H1 (cell line): ENCODE results near the gene MIDN. TPM values are rescaled to one million over a fixed set of nuclear protein-coding genes. Genes with fewer than 3 reads are reported as not detected.

ENCODE experiments used
- CTCF ChIA-PET: fragments of 300-600 bp; sonication (Branson Sonifier 250); formaldehyde crosslinking; loops from one replicate; lab custom pipeline; 2021; ENCODE audit not compliant: partially characterized antibody; lab: Charles Lee
- POLR2A ChIA-PET: fragments of 300-600 bp; sonication (Branson Sonifier 250); formaldehyde crosslinking; loops from one replicate; lab custom pipeline; 2021; ENCODE audit warnings: inconsistent platforms; ENCODE audit not compliant: partially characterized antibody; lab: Charles Lee
- DNase-seq, 2 experiments: peaks; one replicate each; pipeline versions ENCODE4 v3.0.0 to v3.0.0-alpha.2; 2010 to 2022; ENCODE audit warnings: low spot score in 2 of 2, low read depth in 1 of 2, mixed read lengths in 1 of 2
- FAIRE-seq: peaks from 2 replicates; lab custom pipeline; 2011; peaks lifted over from hg19 to GRCh38; lab: Jason Lieb, UNC
- H2AFZ ChIP-seq: 2 replicates; pipeline ENCODE4 v1.8.1; 2012; ENCODE audit warnings: low read length, inconsistent platforms
- H2AK5ac ChIP-seq: 2 replicates; pipeline ENCODE4 v1.6.1; 2013; ENCODE audit warnings: low read depth, low read length
- H2BK120ac ChIP-seq: replicated peaks from 2 replicates; pipeline ENCODE3; 2013; ENCODE audit warnings: low read depth, low read length, inconsistent platforms
- H2BK12ac ChIP-seq: 2 replicates; pipeline ENCODE4 v1.6.1; 2013; ENCODE audit warnings: low read depth, low read length
- H2BK15ac ChIP-seq: 2 replicates; pipeline ENCODE4 v1.6.1; 2013; ENCODE audit warnings: low read length
- H2BK20ac ChIP-seq: 2 replicates; pipeline ENCODE4 v1.6.1; 2013; ENCODE audit warnings: low read length
- H2BK5ac ChIP-seq: 2 replicates; pipeline ENCODE4 v1.6.1; 2013; ENCODE audit warnings: low read depth, low read length
- H3K14ac ChIP-seq: 2 replicates; pipeline ENCODE4 v1.6.1; 2013; ENCODE audit warnings: inconsistent platforms; ENCODE audit not compliant: insufficient read length
- H3K18ac ChIP-seq: 2 replicates; pipeline ENCODE4 v1.6.1; 2013; ENCODE audit warnings: low read length; ENCODE audit errors: extremely low read depth
- H3K23ac ChIP-seq: 2 replicates; pipeline ENCODE4 v1.6.1; 2013; ENCODE audit warnings: inconsistent platforms; ENCODE audit not compliant: insufficient read length
- H3K23me2 ChIP-seq: 2 replicates; pipeline ENCODE4 v1.6.1; 2013; ENCODE audit warnings: low read depth, low read length
- H3K27ac ChIP-seq: 2 replicates; pipeline ENCODE4 v1.6.1; 2011; ENCODE audit warnings: low read depth, low read length, inconsistent platforms
- H3K27me3 ChIP-seq, 4 experiments: replicated peaks in 1 of 4; 1 replicate in 1 of 4; 2 replicates in 3 of 4; pipeline versions ENCODE4 v1.6.1 to v1.8.1; 2011 to 2013; ENCODE audit warnings: low read length in 3 of 4, mild to moderate bottlenecking in 3 of 4, inconsistent platforms in 2 of 4, mixed read lengths in 2 of 4, moderate library complexity in 1 of 4; ENCODE audit not compliant: control insufficient read depth in 3 of 4, insufficient read depth in 3 of 4; ENCODE audit errors: extremely low read depth in 1 of 4
- H3K36me3 ChIP-seq, 4 experiments: 2 replicates each; pipeline versions ENCODE4 v1.6.1 to v1.8.1; 2011 to 2013; ENCODE audit warnings: mild to moderate bottlenecking in 4 of 4, low read length in 3 of 4, moderate library complexity in 2 of 4, control low read depth in 1 of 4, inconsistent platforms in 1 of 4; ENCODE audit not compliant: insufficient read depth in 4 of 4, control insufficient read depth in 2 of 4
- H3K4ac ChIP-seq: replicated peaks from 2 replicates; pipeline ENCODE3; 2013; ENCODE audit warnings: low read length, low read depth, mixed read lengths, inconsistent platforms; ENCODE audit not compliant: insufficient read length
- H3K4me1 ChIP-seq, 4 experiments: replicated peaks in 1 of 4; 1 replicate in 1 of 4; 2 replicates in 3 of 4; pipeline versions ENCODE4 v1.6.1 to v1.8.1; 2011 to 2013; ENCODE audit warnings: low read length in 3 of 4, inconsistent platforms in 2 of 4, mixed read lengths in 1 of 4; ENCODE audit not compliant: insufficient read depth in 4 of 4, control insufficient read depth in 3 of 4
- H3K4me2 ChIP-seq, 2 experiments: 2 replicates each; pipeline versions ENCODE4 v1.6.1 to v1.8.1; 2011 to 2013; ENCODE audit warnings: low read depth in 2 of 2, low read length in 2 of 2, control low read depth in 1 of 2, inconsistent platforms in 1 of 2, mild to moderate bottlenecking in 1 of 2; ENCODE audit not compliant: insufficient read depth in 1 of 2
- H3K4me3 ChIP-seq, 4 experiments: fragments of 200-600, 300-600 bp in 1 of 4; sonication (generic), shearing (Covaris generic), sonication (Bioruptor Twin) in 1 of 4; 2 replicates each; pipeline versions ENCODE4 v1.5.1 to v1.8.1; 2011 to 2016; ENCODE audit warnings: low read length in 4 of 4, low read depth in 3 of 4, control low read depth in 2 of 4, inconsistent platforms in 2 of 4, mild to moderate bottlenecking in 2 of 4, mixed read lengths in 1 of 4, moderate library complexity in 1 of 4; ENCODE audit not compliant: insufficient read depth in 2 of 4; ENCODE audit errors: extremely low read depth in 1 of 4
- H3K56ac ChIP-seq: replicated peaks from 2 replicates; pipeline ENCODE3; 2013; ENCODE audit warnings: low read depth, mild to moderate bottlenecking, mixed read lengths, low read length, inconsistent platforms; ENCODE audit not compliant: insufficient read length
- H3K79me1 ChIP-seq: 2 replicates; pipeline ENCODE4 v1.6.1; 2013; ENCODE audit warnings: low read depth, low read length, control low read depth
- H3K79me2 ChIP-seq, 2 experiments: 2 replicates each; pipeline versions ENCODE4 v1.6.1 to v1.8.1; 2012 to 2013; ENCODE audit warnings: low read length in 2 of 2, mild to moderate bottlenecking in 2 of 2, inconsistent platforms in 1 of 2; ENCODE audit not compliant: insufficient read depth in 2 of 2, control insufficient read depth in 1 of 2
- H3K9ac ChIP-seq, 4 experiments: replicated peaks in 1 of 4; 1 replicate in 1 of 4; 2 replicates in 3 of 4; pipeline versions ENCODE4 v1.6.1 to v1.8.1; 2011 to 2013; ENCODE audit warnings: low read depth in 3 of 4, low read length in 3 of 4, control low read depth in 2 of 4, mild to moderate bottlenecking in 2 of 4, moderate library complexity in 2 of 4, inconsistent platforms in 1 of 4; ENCODE audit errors: extremely low read depth in 1 of 4
- H3K9me3 ChIP-seq, 2 experiments: 2 replicates each; pipeline versions ENCODE4 v1.6.1 to v1.8.1; 2012 to 2013; ENCODE audit warnings: mild to moderate bottlenecking in 2 of 2, moderate library complexity in 2 of 2, control low read depth in 1 of 2, inconsistent platforms in 1 of 2, low read depth in 1 of 2, low read length in 1 of 2, mixed read lengths in 1 of 2; ENCODE audit not compliant: insufficient read depth in 2 of 2
- H4K20me1 ChIP-seq, 2 experiments: replicated peaks in 1 of 2; 2 replicates each; pipeline versions ENCODE3 to v1.8.1; 2011 to 2013; ENCODE audit warnings: inconsistent platforms in 2 of 2, low read length in 2 of 2, mild to moderate bottlenecking in 1 of 2; ENCODE audit not compliant: insufficient read depth in 2 of 2, control insufficient read depth in 1 of 2
- H4K5ac ChIP-seq: 2 replicates; pipeline ENCODE4 v1.6.1; 2013; ENCODE audit warnings: low read length, low read depth, mixed read lengths, inconsistent platforms; ENCODE audit not compliant: insufficient read length
- H4K8ac ChIP-seq: 2 replicates; pipeline ENCODE4 v1.8.0; 2013; ENCODE audit warnings: mild to moderate bottlenecking, moderate library complexity, low read length, inconsistent platforms; ENCODE audit not compliant: insufficient read depth; ENCODE audit errors: extremely low read depth
- H4K91ac ChIP-seq: replicated peaks from 2 replicates; pipeline ENCODE3; 2013; ENCODE audit warnings: low read length, mixed read lengths, inconsistent platforms; ENCODE audit not compliant: insufficient read length
- BACH1 ChIP-seq: IDR thresholded peaks from 2 replicates; pipeline ENCODE4 v1.6.1; 2012; ENCODE audit warnings: low read length, improper control_type of control experiment
- BCL11A ChIP-seq, 2 experiments: IDR thresholded peaks; one replicate each; pipeline ENCODE4 v1.6.1; 2011; ENCODE audit warnings: low read depth in 2 of 2, low read length in 2 of 2, mild to moderate bottlenecking in 2 of 2
- BRCA1 ChIP-seq: IDR thresholded peaks from 2 replicates; pipeline ENCODE4 v1.6.1; 2012; ENCODE audit warnings: low read depth, low read length, improper control_type of control experiment
- CREB1 ChIP-seq: IDR thresholded peaks from 2 replicates; pipeline ENCODE4 v1.6.1; 2012; ENCODE audit warnings: inconsistent platforms
- GABPA ChIP-seq: IDR thresholded peaks from 2 replicates; pipeline ENCODE4 v1.6.1; 2011; ENCODE audit warnings: mild to moderate bottlenecking, low read length, moderate library complexity, borderline replicate concordance; ENCODE audit not compliant: insufficient read depth
- NANOG ChIP-seq: IDR thresholded peaks from 2 replicates; pipeline ENCODE4 v1.6.1; 2011; ENCODE audit warnings: low read length, low read depth, mild to moderate bottlenecking, inconsistent platforms; ENCODE audit not compliant: insufficient read depth, poor library complexity, severe bottlenecking
- SIN3A ChIP-seq, 2 experiments: IDR thresholded peaks in 1 of 2; conservative IDR thresholded peaks in 1 of 2; 2 replicates each; pipeline ENCODE4 v1.6.1; 2011 to 2012; ENCODE audit warnings: low read length in 2 of 2, improper control_type of control experiment in 1 of 2, low read depth in 1 of 2, mild to moderate bottlenecking in 1 of 2
- SRF ChIP-seq: IDR thresholded peaks from 2 replicates; pipeline ENCODE4 v1.6.1; 2011; ENCODE audit warnings: mild to moderate bottlenecking, low read depth, low read length, moderate library complexity
- SUZ12 ChIP-seq: fragments of 200-600 bp; sonication (generic); IDR thresholded peaks from 2 replicates; pipeline ENCODE4 v1.6.1; 2012; ENCODE audit warnings: mild to moderate bottlenecking, inconsistent platforms, low read length, moderate library complexity, mixed read lengths
- TAF7 ChIP-seq: optimal IDR thresholded peaks from 2 replicates; pipeline ENCODE3; 2011; ENCODE audit warnings: low read depth, mild to moderate bottlenecking, inconsistent platforms, low read length, moderate library complexity, borderline replicate concordance
- YY1 ChIP-seq: IDR thresholded peaks from 2 replicates; pipeline ENCODE4 v1.6.1; 2011; ENCODE audit warnings: low read depth, mild to moderate bottlenecking, low read length
- WGBS, 2 experiments: shearing (Covaris generic) in 1 of 2; methylation state at CpG; one replicate each; pipeline versions ENCODE4 v1.1.6 to v1.1.7; 2013 to 2015; ENCODE audit warnings: low lambda C conversion rate in 2 of 2, mixed read lengths in 2 of 2, inconsistent platforms in 1 of 2, low coverage in 1 of 2, missing lambda C conversion rate in 1 of 2; ENCODE audit not compliant: insufficient replicate concordance in 2 of 2, insufficient coverage in 1 of 2, insufficient read length in 1 of 2; ENCODE audit errors: extremely low coverage in 1 of 2, missing lambda C conversion rate in 1 of 2; 5-methylcytosine and 5-hydroxymethylcytosine counted together
- polyA plus RNA-seq, 7 experiments: library from polyadenylated mRNA; depleted of rRNA in 3 of 7; stranded (reverse) in 5 of 7; unstranded in 2 of 7; fragments of >200 nt in 5 of 7; fragments of 200-250 nt in 2 of 7; gene quantifications; 1 replicate in 5 of 7; 2 replicates in 1 of 7; 4 replicates in 1 of 7; pipeline versions ENCODE4 v1.2.1 to v1.2.3, GENCODE V29; 2011 to 2013; ENCODE audit warnings: missing spikeins in 2 of 7, mixed read lengths in 2 of 7
- total RNA-seq: library from RNA; stranded (reverse); fragmentation: NEBNext Ultra II Directional; extraction: Animal tissue kit (Norgen Biotek cat#: 25700); gene quantifications from 2 replicates; pipeline ENCODE4 v1.2.1, GENCODE V29; 2021

MIDN gene
- total and polyA plus RNA-seq, 2 of the 8 experiments (the other 6 are each of a cell fraction or from before 2014, with no cell fraction given): 39.8 to 159 TPM

- no peak overlapping the region for H2BK15ac ChIP-seq
- FAIRE-seq: no peak
- H2BK5ac ChIP-seq: no peak overlapping the region
- H3K4ac ChIP-seq: no peak overlapping the region
- H3K79me2 ChIP-seq: no peaks in the 10 kb centered on the region; a peak in 1 of 4 replicates
- H4K5ac ChIP-seq: no peak overlapping the region
- H3K4me2 ChIP-seq: no peak overlapping the region
- peaks cover 4 to 46% (median 7%) of the 10 kb centered on the region in 4 experiments; a peak in 5 of 8 replicates for H3K36me3 ChIP-seq
- H3K9ac ChIP-seq: no peak overlapping the region; a peak in 1 of 7 replicates
- H2AFZ ChIP-seq: no peak overlapping the region
- H3K56ac ChIP-seq: no peak overlapping the region
- H2BK20ac ChIP-seq: no peak overlapping the region
- no peak overlapping the region for H3K27ac ChIP-seq
- no peak overlapping the region for H2BK120ac ChIP-seq
- H3K4me3 ChIP-seq: no peak overlapping the region
- ChIA-PET CTCF (interaction anchor here (1.1 to 2.3 kb wide), 2 partner anchors 14 to 17 kb away, joined by 7 read pairs; no protein-coding TSS in a partner anchor), POLR2A (interaction anchor here (0.8 to 2.8 kb wide), 4 partner anchors 9 to 127 kb away, joined by 3 to 7 read pairs (median 6); partner anchors contain the start of gene CIRBP)
- H4K20me1 ChIP-seq: peaks cover 2 to 22% of the 10 kb centered on the region in 2 experiments
- peaks cover 7% of the 10 kb centered on the region; the same call in 1 of the 2 replicates for H3K23me2 ChIP-seq
- no peak overlapping the region for H3K14ac ChIP-seq
- H3K23ac ChIP-seq: no peak overlapping the region
- H3K18ac ChIP-seq: no peak overlapping the region
- H2AK5ac ChIP-seq: no peak overlapping the region
- H3K27me3 ChIP-seq: no peaks in the 10 kb centered on the region
- H2BK12ac ChIP-seq: no peak overlapping the region
- H3K9me3 ChIP-seq: no peaks in the 10 kb centered on the region
- H3K79me1 ChIP-seq: 0 out of 2 replicates have a peak, but pooled peaks cover 3% of the 10 kb centered on the region
- TF ChIP-seq SIN3A (conservative IDR thresholded peaks at IDR 0.05 in 1 of 2, IDR thresholded peaks at IDR 0.05 in 1 of 2; ENCODE audit: low read depth in 1 of 2, low read length in 2 of 2): no peak
- no peak for TF ChIP-seq GABPA
- TF ChIP-seq YY1: no peak
- no peak for TF ChIP-seq NANOG
- TF ChIP-seq BCL11A (IDR thresholded peaks at IDR 0.05; ENCODE audit: low read depth in 2 of 2, low read length in 2 of 2): no peak
- no peak for TF ChIP-seq BRCA1
- no peak for TF ChIP-seq TAF7
- TF ChIP-seq SUZ12: no peak
- no peak for TF ChIP-seq CREB1
- TF ChIP-seq SRF: no peak
- TF ChIP-seq BACH1: no peak
- DNase-seq: no peak
- H3K4me1 ChIP-seq: peaks cover 0 to 11% (median 6%) of the 10 kb centered on the region in 4 experiments; a peak in 5 of 7 replicates
- peak overlapping the region; percentile 5; the same call in 1 of the 2 replicates for H4K8ac ChIP-seq
- whole genome bisulfite sequencing, 2 experiments: 95% methylated on average over 39 of the region's 45 CpGs; no CpG with 5 or more reads in 1 of the 2 experiments
- no peak overlapping the region for H4K91ac ChIP-seq
Observed at GRCh38 chr19:1234051-1234954, 14.1 kb upstream of the MIDN start.
